GM21367 (cell line): Measurements from ENCODE around the gene MRTO4.
"Not testable (repeated sequence)": the region's sequence is repeated elsewhere in the genome, so short reads cannot be mapped to it uniquely, and the experiment has no call there.

Experiments used
- ATAC-seq: cut with Tn5 transposase; IDR thresholded peaks from one replicate; pipeline ENCODE4 v1.9.1; 2021; ENCODE audit not compliant: unreplicated experiment

The MRTO4 gene

DNA sequence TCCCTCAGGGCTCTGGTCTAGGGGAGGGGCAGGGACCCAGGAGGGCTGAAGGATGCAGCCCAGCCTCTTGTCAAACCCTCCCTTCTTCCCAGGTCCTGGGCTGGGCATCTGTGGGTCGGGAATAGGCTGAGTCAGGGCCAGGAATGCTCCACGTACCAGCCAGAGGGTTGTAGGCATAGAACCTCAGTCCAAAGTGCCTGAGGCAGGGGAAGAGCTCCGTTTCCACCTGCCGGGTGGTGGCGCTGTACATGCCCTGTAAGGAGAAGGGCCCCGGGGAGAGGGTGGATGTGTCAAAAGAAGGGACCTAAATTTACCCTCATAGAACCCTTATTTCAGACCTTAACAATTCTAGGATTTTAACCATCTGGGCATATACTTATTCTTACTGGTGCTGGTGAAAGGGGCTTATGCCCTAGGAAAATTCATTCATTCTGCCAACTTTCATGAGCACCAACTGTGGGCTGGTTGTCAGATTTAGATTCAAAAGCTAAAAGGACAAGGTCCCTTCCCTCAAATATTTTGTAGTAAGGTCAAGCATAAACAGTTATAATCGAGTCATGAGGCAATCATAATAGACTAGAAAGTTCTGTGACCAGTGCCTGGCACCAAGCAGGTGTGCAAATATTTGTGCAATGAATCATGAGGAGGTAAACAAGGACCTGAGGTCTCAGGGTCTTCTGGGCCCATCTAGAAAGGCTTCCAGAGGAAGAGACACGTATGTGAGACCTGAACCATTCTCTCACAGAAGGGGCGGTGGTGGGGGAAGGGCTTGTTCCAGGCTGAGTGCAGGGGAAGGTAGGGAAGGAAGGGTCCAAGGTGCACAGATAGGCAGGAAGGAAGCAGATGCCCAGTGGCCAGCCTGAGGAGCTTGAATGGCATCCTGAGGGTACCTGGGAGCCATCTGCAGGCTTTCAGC is 18.1 kb downstream of the MRTO4 start:
- ATAC-seq = not testable (repeated sequence)

DNA sequence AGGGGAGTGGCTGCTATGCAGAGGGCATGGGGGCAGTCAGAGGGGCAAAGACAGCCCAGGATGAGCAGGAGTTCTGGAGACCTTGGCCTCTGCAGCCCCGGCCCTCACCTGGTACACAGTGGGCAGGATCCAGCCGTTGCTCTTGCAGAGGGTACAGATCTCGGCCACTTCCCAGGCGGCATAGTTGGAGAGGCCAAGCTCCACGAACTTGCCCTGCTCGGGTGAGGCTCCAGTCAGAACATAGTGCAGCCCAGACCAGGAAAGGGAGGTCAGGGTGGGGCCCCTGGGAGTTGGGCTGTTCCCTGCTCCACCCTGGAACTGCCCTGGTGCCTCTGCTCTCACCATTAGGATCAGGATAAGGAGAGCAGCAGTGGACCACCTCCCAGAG is 18.7 kb downstream of the MRTO4 start:
- not testable (repeated sequence) for ATAC-seq

DNA sequence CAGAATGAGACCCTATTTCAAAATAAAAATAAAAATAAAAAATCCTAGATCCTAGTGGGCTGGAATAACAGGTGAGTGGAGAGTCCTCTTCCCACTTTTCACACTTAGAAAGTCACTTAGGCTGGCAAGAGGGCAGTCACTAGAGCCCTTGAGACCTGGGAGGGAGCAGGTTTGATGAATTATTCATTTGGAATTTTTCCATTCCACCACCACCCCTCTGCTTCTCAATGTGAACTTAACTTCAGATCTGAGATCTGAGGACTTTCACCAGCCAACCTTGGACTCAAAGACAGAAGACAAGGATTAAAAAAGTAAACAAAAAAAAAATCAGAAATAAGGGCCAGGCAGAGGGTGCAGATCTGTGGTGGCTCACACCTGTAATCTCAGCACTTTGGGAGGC is 20.5 kb downstream of the MRTO4 start:
- no peak for ATAC-seq

DNA sequence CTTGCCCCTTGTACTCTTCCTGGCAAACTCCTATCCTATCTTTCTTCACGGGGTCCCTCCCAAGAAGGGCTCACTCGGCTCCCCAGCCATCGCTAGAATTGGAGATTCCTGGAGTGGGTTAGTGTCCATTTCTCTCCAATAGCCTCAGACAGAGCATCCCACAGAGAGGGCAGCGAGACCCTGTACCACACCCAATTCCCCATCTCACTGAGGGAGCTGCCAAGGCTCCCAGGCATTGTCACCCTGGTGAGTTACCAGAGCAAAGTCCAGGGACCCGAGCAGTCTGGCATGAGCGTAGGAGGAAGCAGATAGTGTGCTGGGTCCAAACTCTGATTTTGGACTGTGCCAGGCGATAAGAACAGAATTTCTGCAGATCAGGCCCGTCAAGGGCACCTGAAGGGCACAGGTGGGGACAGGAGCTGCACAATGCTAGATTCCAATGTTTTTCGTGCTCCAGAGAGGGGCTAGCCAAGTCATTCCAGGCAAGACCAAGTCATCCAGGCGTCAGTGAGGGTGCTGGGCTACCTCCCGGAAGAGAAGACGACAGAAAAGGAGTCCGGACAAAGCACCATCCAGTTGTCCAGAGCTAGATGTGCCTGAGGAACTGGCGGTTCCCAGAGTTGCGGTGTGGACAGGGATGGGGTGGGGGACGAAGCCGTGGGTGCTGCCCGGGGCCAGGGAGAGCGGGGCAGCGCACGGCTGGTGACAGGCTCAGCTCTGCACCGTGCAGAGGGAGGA is 21.7 kb downstream of the MRTO4 start:
- ATAC-seq = no peak

DNA sequence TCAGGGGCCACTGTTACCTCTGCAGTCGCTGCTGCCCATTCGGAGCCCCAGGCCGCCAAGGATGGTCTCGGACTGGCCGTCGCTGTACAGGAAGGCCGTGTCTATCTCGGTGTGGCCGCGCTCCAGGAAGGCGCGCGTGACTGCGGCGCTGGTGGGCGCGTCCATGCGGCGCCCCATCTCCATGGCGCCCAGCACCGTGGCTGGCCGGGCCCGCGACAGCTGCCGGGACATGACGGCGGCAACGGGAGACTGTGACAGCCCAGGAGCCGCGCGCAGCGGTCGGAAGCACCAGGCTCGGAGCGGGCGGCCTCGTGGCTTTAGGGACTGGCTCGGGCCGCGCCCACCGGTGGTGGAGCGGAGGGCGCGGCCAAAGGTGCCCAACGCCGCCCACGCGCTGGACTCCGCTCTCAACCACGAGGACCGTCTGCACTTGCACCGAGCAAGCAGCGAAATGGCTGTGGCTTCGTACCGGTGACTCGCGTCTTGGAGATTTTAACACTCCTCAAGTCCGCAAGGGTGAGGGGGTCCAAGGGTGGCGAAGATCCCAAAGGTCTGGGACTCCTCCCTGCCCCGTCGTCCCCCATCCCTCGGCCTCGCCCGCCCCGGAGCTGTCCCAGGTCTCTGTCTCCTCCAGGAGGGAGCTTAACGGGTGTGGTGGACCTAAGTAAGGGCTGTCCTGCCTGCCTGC is 22.4 kb downstream of the MRTO4 start:
- not testable (repeated sequence) for ATAC-seq

DNA sequence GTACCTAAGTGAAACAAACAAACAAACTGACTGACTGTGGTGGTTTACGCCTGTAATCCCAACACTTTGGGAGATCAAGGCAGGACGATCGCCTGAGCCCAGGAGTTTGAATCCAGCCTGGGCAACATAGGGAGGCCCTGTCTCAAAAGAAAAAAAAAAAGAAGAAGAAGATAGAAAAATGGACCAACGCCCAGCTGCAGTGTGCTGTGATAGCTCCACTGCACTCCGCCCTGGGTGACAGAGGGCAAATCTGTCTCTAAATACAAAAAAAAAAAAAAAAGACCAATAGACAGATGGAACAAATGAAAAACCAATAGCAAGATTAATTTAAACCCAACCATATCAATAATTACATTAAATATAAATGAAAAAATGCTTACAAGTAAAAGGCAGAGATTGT is 23.0 kb downstream of the MRTO4 start:
- ATAC-seq = no peak

DNA sequence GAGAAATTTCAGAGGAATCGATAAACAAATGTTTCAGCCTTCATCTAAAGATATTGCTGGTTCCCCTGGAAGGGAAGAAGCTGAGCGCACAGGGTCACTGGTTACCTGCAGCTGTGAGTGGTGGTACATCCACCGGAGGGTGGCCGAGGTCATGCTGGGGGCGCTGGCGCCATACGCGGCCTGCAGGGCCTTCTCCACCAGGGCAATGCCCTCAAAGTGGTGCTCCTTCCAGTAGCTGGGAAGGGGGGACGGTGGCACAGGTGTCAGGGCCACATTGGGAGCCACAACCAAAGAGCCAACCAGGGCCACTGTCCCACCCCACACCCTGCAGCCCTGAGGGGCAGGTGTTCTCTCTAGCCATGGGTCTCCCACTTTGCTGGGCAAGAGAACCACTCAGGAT is 32.3 kb downstream of the MRTO4 start:
- no peak for ATAC-seq

DNA sequence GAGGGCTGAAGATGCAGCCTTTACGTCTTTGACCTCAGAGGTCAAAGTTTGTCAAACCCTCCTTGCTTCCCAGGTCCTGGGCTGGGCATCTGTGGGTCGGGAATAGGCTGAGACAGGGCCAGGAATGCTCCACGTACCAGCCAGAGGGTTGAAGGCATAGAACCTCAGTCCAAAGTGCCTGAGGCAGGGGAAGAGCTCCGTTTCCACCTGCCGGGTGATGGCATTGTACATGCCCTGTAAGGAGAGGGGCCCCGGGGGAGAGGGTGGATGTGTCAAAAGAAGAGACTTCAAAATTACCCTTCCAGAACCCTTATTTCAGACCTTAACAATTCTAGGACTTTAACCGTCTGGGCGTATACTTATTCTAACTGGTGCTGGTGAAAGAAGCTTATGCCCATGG is 33.3 kb downstream of the MRTO4 start:
- ATAC-seq = no peak

DNA sequence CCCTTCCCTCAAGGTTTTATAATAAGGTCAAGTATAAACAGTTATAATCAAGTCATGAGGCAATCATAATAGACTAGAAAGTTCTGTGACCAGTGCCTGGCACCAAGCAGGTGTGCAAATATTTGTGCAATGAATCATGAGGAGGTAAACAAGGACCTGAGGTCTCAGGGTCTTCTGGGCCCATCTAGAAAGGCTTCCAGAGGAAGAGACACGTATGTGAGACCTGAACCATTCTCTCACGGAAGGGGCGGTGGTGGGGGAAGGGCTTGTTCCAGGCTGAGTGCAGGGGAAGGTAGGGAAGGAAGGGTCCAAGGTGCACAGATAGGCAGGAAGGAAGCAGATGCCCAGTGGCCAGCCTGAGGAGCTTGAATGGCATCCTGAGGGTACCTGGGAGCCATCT is 33.8 kb downstream of the MRTO4 start:
- not testable (repeated sequence) for ATAC-seq

DNA sequence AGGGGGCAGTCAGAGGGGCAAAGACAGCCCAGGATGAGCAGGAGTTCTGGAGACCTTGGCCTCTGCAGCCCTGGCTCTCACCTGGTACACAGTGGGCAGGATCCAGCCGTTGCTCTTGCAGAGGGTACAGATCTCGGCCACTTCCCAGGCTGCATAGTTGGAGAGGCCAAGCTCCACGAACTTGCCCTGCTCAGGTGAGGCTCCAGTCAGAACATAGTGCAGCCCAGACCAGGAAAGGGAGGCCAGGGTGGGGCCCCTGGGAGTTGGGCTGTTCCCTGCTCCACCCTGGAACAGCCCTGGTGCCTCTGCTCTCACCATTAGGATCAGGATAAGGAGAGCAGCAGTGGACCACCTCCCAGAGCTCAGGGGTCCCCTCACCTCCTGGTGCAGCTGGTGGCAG is 34.2 kb downstream of the MRTO4 start:
- not testable (repeated sequence) for ATAC-seq

DNA sequence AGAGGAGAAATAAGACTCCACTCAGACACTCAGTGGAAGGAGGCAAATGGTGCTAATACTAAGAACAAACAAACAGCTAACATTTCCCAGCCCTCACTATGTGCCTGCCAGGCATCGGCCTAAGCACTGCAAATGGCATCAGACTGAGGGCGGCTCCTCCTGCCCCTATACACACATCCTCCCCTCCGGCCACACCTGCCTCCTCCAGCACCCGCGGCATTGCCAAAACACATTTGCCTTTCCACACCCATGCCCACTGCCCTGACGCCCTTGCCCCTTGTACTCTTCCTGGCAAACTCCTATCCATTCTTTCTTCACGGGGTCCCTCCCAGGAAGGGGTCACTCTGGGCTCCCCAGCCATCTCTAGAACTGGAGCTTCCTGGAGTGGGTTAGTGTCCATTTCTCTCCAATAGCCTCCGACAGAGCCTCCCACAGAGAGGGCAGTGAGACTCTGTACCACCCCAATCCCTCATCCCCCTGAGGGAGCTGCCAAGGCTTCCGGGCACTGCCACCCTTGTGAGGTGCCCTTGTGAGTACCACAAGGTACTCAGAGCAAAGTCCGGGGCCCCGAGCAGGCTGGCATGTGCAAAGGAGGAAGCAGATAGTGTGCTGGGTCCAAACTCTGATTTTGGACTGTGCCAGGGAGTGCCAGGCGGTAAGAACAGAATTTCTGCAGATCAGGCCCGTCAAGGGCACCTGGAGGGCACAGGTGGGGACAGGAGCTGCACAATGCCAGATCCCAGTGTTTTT is 36.0 kb downstream of the MRTO4 start:
- no peak for ATAC-seq

DNA sequence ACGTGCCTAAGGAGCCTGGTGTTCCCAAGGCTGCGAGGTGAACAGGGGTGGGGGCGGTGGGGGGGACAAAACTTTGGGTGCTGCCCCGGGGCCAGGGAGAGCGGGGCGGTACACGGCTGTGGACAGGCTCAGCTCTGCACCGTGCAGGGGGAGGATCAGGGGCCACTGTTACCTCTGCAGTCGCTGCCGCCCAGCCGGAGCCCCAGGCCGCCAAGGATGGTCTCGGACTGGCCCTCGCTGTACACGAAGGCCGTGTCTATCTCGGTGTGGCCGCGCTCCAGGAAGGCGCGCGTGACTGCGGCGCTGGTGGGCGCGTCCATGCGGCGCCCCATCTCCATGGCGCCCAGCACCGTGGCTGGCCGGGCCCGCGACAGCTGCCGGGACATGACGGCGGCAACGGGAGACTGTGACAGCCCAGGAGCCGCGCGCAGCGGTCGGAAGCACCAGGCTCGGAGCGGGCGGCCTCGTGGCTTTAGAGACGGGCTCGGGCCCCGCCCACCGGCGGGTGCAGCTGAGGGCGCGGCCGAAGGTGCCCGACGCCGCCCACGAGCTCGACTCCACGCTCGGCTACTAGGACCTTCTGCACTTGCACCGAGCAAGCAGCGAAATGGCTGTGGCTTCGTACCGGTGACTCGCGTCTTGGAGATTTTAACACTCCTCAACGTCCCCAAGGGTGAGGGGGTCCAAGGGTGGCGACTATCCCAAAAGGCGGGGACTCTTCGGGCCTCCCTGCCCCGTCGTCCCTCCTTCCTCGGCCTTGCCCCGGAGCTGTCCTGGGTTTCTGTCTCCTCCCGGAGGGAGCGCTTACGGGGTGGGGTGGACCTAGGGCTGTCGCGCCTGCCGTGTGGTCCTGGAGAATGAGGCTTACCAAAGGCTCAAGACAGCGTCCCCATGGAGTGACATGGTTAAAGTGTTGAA is 37.0 kb downstream of the MRTO4 start, which contains the start of gene AKR7A3:
AKR7A3 (minus strand) TSS at position 447 of the 918 bp plus-strand sequence; CDS start at position 386, 61 bp downstream.
- not testable (repeated sequence) for ATAC-seq

DNA sequence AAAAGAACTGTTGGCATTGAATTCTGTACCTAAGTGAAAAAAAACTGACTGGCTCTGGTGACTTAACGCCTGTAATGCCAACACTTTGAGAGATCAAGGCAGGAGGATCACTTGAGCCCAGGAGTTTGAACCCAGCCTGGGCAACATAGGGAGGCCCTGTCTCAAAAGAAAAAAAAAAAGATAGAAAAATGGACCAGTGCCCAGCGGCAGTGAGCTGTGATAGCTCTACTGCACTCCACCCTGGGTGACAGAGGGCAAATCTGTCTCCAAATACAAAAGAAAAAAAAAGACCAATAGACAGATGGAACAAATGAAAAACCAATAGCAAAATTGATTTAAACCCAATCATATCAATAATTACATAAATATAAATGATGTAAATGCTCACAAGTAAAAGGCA is 37.6 kb downstream of the MRTO4 start:
- no peak for ATAC-seq

DNA sequence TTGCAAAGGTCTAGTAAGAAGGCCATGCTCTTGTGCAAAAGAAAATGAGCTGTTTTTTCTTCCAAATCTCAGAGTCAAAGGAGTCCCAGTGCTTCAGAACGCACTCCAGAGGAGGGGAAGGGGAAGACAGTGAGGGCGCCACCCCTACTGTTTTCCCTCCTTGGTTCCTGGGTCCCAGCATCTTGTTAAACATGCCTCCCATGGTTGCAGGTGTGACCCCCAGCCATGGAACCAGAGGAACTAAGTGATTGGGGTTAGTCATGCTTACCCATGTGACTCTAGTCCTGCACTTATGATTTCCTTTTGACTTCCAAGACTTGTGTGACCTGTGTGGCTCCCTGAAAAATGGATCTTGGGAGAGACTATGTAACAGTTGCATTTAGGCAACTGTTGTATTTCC is 43.0 kb downstream of the MRTO4 start:
- no peak for ATAC-seq

DNA sequence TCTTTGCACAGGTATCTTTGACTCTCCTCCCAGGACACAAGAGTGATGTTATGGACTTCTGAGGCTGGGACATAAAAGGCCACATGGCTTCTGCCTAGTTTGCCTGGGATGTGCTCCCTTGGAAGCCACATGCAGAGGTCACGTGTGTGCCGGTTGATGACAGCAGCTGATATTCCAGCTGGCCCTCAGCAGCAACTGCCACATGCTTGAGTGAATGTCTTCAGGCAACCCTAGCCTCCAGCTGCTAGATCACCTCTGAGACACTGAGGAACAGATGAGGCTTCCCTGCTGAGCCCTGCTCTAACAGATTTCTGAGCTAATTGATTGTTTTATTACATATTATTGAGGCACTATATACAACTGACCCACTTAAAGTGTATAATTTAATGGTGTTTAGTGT is 48.6 kb downstream of the MRTO4 start:
- ATAC-seq = no peak

DNA sequence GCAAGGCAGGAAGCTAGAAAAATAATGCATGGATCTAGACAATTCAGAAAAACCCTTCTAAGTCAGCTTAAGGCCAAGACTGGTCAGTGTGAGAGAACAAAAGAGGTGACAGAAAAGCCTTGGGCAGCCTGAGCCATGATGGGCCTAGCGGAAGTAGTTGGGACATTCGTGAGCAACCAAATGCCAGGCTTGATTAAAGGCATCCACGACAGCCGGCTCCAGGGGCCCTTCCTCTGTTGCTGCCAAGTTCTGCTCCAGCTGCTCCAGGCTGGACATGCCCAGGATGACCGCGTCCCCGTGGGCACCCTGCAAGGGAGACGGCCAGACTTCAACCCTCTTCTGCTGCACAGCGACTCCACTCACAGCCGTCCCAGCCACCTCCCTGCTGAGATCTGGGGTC is 52.5 kb downstream of the MRTO4 start:
- ATAC-seq = not testable (repeated sequence)

DNA sequence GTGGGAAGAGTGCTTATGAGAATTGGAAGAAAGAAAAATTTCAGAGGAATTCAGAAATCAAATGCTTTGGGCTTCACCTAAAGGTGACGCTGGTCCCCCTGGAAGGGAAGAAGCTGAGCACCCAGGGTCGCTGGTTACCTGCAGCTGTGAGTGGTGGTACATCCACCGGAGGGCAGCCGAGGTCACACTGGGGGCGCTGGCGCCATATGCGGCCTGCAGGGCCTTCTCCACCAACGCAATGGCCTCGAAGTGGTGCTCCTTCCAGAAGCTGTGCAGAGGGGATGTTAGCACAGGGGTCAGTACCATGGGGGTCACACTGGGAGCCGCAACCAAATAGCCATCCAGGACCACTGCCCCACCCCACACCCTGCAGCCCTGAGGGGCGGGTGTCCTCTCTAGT is 54.3 kb downstream of the MRTO4 start:
- ATAC-seq = no peak

DNA sequence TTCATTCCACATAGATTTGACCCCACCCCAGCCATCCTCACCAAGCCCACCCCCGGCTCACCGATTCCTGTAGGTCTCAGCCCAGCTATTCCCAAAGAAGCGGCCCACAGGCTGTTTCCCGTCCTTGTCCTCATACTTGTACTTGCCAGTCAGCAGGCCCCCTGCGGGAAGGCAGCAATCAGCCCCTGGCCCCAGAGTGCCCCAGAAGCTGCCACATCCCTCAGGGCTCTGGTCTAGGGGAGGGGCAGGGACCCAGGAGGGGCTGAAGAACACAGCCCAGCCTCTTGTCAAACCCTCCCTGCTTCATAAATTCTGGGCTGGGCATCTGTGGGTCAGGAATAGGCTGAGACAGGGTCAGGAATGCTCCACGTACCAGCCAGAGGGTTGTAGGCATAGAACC is 55.3 kb downstream of the MRTO4 start:
- ATAC-seq = no peak

DNA sequence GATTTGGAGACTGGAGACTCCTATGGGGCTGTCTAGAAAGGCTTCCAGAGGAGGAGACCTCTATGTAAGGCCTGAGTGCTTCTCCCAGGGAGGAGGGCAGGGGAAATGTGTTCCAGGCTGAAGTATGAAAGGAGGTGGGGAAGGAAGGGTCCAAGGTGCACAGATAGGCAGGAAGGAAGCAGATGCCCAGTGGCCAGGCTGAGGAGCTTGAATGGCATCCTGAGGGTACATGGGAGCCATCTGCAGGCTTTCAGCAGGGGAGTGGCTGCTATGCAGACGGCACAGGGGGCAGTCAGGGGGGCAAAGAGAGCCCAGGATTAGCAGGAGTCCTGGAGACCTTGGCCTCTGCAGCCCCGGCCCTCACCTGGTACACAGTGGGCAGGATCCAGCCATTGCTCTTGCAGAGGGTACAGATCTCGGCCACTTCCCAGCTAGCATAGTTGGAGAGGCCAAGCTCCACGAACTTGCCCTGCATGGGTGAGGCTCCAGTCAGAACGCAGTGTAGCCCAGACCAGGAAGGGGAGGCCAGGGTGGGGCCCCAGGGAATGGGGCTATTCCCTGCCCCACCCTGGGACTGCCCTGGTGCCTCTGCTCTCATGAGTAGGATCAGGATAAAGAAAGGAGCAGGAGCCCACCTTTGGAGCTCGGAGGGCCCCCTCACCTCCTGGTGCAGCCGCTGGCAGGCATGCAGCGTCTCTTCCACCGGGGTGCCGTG is 56.3 kb downstream of the MRTO4 start:
- ATAC-seq = no peak
